OCI-M2 (cell line): Measurements from ENCODE around the gene KRTAP5-4.
"Not testable (repeated sequence)": the region's sequence is repeated elsewhere in the genome, so short reads cannot be mapped to it uniquely, and the experiment has no call there.

Experiments
- DNase-seq: peaks from one replicate; lab custom pipeline; 2025; ENCODE audit not compliant: unreplicated experiment; lab: John Stamatoyannopoulos, UW

KRTAP5-4 gene

GRCh38 chr11:1604181-1604580, 17.8 kb downstream of the KRTAP5-4 start:
- DNase-seq = no peak

DNA sequence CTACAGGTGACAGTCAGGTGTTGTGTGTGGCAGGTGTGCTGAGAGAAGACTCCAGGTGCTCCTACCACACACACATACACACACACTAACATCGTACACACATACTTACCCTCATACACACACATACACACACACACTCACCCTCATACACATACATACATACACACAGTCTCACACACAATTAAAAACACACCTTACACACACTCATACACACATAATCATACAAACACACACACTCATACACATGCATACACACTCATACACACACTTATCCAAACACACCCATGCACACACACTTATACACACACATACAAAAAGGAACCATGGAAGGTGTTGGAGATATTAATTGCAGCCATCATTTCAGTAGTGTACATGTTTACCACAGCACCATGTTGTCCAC, 18.3 kb downstream of the KRTAP5-4 start:
- DNase-seq = no peak

- not testable (repeated sequence) for DNase-seq
Measured at GRCh38 chr11:1601663-1602062, 20.3 kb downstream of the KRTAP5-4 start.

DNA sequence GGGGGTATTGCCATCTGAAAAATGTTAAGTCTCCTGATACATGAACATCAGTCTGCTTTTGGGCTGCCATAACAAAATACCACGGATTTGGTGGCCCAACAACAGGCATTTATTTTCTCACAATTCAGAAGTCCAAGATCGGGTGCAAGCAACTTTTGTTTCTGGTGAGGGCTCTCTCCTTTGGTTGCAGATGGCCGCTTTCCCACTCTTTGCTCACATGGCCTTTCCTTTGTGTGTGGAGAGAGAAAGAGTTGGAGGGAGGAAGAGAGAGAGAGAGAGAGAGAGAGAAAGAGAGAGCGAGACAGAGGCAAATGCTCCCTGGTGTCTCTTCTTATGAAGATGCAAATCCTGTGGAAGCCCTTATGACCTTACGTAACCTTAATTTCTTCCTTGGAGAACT, 21.3 kb downstream of the KRTAP5-4 start:
- no peak for DNase-seq

DNA sequence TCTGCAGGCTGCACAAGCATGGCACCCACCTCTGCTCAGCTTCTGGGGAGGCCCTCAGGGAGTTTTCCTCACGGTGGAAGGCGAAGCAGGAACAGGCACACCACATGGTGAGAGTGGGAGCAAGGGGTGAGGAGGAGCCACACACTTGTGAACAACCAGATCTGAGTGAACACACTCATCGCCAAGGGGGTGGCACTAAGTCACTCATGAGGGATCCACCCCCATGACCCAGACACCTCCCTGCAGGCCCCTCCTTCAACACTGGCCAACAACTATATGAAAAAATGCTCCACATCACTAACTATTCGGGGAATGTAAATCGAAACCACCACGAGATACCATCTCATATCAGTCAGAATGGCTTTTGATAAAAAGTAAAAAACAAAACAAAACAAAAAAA, 23.1 kb downstream of the KRTAP5-4 start:
- no peak for DNase-seq

GRCh38 chr11:1598406-1598805, 23.5 kb downstream of the KRTAP5-4 start:
- not testable (repeated sequence) for DNase-seq

- no peak for DNase-seq
Measured at GRCh38 chr11:1597994-1598380, 24.0 kb downstream of the KRTAP5-4 start, which contains the start of gene KRTAP5-2. KRTAP5-2 (minus strand) TSS chr11:1598294; CDS start chr11:1598250, 44 bp downstream.

- DNase-seq = no peak
Measured at GRCh38 chr11:1597331-1597993, 24.5 kb downstream of the KRTAP5-4 start.

DNA sequence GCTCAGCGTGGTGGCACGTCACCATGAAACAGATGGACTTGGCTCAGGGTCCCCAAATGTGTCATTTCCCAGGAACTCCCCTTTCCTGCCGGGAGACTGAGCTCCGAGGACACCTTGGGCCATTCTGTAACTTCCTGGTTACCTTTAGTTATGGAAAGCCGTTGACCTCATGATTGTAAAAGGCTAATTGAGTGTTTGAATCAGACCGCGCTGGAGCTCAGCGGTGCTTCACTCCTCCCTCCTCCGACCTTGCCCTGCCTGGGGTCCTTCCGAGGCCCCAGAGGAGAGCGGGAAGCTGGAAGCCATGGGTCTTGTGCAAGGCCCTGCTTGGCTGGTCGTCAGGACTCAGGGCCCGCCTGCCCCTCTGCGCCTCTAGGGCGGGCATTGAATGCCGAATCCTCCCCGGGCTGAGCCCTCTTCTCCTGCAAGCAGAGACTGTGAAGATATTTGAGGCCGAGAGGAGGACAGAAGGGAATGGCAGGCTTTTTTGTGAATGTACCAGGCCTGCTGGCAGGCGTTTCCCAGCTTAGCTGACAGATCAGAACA, 25.3 kb downstream of the KRTAP5-4 start:
- not testable (repeated sequence) for DNase-seq

DNA sequence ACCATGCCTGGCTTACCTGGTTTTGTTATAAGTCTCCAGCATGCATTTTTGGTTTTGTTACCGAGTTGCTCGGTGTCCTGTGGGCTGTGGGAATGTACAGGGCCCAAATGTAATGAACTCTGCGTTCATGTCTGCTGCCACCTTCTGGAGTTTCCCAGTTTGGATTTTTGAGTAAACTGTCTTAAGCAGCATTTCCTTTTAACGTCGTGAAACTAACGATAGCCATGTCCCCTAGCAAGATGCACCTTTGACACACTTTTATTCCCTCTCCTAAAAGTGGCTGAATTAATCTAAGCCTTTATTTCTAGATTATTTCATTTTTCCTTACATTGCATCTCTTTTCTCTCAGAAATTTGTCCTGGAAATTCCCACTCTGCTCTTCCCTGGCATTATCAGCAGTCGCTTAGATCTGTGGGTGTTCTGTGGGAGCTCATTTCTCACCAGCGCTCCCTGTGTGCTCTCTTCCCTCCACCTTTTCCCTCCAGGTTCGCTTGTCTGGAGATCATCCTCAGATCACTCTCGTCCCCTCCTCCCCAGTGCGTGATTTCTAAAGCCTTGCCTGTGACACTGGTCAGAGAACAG, 25.9 kb downstream of the KRTAP5-4 start:
- DNase-seq = not testable (repeated sequence)

GRCh38 chr11:1592628-1593027, 29.3 kb downstream of the KRTAP5-4 start:
- DNase-seq = no peak

DNA sequence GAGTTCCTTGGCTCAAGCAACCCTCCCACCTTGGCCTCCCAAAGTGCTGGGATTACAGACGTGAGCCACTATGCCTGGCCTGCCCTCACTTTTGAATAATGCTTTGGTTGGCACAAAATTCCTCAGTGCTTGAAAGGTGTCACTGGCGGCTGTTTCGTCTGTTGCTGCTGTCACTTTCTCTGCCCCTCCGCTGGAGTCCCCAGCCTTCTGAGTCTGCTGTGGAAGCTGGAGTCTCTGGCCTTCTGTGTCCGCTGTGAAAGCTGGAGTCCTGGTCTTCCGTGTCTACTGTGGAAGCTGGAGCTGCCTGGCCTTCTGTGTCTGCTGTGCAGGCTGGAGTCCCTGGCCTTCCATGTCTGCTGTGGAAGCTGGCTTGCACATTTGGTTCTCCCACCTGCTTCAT, 31.9 kb downstream of the KRTAP5-4 start:
- no peak for DNase-seq

DNA sequence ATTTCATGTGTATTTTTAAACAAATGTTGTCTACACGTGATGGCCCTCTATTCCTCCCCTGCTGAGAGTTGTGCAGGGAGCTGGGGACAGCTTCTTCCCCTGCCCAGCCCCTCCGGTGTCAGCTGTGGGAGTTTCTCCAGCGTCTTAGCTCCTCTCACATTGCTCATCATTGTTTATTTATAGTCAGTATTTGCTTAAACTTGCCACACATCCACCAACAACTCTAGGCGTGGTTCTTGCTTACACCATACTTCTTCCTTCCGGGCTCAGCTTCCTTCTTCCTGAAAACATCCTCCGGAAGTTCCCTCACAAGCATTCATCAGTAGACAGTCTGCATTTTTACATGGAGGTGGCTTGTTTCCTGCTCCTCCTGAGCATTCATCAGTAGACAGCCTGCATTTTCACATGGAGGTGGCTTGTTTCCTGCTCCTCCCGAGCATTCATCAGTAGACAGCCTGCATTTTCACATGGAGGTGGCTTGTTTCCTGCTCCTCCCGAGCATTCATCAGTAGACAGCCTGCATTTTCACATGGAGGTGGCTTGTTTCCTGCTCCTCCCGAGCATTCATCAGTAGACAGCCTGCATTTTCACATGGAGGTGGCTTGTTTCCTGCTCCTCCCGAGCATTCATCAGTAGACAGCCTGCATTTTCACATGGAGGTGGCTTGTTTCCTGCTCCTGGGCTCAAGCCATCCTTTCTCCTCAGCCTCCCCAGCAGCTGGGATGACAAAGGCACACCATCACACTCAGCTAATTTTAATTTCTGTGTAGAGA, 32.6 kb downstream of the KRTAP5-4 start:
- DNase-seq = not testable (repeated sequence)

DNA sequence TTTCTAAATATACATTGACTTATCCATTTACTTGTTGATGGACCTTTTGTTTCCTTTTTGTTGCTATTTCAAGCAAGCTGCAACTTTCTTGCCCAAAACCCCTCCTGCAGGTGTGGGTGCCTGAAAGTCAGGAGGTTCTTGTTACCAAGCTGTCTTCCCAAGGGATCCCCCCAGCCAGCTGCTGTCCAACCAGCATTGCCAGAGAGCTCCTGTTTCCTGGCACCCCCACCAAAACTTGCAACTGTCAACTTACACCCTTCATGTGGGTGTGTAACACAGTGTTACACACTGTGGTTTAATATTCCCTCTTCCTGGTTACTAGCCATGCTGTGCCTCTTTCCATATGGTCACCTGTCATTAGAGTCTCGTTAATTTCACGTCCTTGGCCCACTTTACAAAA, 35.2 kb downstream of the KRTAP5-4 start:
- DNase-seq = no peak

DNA sequence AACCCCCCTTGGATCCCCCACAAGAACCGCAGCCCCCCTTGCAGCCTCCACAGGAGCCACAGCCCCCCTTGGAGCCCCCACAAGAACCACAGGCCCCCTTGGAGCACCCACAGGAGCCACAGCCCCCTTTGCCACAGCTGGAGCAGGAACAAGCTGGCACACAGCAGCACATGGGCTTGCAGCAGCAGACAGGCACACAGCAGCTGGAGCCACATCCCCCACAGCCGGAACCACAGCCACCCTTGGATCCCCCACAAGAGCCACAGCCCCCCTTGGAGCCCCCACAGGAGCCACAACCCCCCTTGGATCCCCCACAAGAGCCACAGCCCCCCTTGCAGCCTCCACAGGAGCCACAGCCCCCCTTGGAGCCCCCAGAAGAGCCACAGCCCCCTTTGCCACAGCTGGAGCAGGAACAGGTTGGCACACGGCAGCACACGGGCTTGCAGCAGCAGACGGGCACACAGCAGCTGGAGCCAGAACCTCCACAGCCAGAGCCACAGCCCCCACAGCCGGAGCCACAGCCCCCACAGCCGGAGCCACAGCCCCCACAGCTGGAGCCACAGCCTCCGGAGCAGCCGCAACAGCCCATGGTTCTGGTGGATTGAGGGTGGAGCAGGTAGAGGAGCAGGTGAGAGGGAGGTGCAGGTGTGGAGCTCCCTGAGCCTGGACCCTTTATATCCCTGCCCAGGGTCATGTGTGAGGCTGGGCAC, 37.1 kb downstream of the KRTAP5-4 start, which contains the start of gene KRTAP5-1:
Gene KRTAP5-1 (minus strand): TSS at position 623 of the 710 bp plus-strand sequence. CDS start 34 bp downstream, at position 589.
- DNase-seq = not testable (repeated sequence)

DNA sequence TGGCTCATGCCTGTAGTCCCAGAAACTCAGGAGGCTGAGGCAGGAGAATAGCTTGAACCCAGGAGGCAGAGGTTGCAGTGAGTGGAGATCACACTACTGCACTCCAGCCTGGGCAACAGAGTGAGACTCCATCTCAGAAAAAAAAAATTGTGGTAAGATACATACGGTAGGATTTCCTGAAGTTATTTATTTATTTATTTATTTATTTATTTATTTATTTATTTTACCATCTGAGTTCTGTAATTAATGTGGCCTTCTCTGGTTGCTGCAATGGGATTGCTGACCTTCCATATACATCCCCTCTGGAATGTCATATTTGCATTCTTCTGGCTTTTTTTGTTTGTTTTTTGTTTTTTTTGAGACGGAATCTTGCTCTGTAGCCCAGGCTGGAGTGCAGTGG, 39.0 kb downstream of the KRTAP5-4 start:
- not testable (repeated sequence) for DNase-seq

DNA sequence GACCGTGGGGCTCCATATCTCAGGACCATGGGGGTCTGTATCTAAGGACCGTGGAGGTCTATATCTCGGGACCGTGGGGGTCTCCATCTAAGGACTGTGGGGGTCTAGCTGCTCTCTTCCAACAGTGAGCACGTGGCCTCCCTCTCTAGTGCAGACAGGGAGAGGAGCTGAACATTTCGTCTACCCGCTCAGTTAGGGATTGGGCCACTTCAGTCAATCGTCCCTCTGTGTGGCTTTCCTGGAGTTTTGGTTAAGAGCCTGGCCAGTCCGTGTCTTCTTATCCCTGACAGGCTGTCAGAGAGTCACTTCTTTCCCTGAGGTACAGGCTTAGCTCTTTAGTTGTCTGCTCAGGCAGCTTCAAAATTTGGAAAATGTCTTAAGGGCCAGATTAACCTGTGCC, 40.0 kb downstream of the KRTAP5-4 start:
- DNase-seq = no peak

GRCh38 chr11:1576825-1577224, 45.1 kb downstream of the KRTAP5-4 start:
- no peak for DNase-seq

DNA sequence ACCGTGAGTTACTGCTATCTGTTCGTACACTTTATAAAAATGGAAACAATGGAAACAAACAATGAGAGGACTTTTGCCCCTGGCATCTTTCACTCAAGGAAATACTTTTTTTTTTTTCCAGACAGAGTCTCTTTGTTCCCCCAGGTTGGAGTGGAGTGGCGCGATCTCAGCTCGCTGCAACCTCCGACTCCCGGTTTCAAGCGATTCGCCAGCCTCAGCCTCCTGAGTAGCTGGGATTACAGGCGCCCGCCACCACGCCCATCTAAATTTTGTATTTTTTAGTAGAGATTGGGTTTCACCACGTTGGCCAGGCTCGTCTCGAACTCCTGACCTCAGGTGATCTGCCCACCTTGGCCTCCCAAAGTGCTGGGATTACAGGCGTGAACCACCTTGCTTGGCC, 46.2 kb downstream of the KRTAP5-4 start:
- not testable (repeated sequence) for DNase-seq

DNA sequence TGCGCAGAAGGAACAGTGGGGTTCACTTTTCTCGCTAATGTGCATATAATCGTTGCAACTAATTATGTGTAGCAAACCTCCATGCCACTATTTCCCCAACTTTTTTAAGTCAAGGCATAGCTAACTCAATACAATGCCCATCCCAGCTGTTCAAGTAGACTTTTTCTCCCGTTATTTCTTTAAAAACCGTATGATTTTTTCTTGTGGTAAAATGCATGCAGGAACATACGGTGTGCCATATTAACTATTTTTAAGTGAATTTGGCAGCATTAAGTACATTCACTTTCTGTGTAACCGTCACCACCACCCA, 47.0 kb downstream of the KRTAP5-4 start:
- no peak for DNase-seq

DNA sequence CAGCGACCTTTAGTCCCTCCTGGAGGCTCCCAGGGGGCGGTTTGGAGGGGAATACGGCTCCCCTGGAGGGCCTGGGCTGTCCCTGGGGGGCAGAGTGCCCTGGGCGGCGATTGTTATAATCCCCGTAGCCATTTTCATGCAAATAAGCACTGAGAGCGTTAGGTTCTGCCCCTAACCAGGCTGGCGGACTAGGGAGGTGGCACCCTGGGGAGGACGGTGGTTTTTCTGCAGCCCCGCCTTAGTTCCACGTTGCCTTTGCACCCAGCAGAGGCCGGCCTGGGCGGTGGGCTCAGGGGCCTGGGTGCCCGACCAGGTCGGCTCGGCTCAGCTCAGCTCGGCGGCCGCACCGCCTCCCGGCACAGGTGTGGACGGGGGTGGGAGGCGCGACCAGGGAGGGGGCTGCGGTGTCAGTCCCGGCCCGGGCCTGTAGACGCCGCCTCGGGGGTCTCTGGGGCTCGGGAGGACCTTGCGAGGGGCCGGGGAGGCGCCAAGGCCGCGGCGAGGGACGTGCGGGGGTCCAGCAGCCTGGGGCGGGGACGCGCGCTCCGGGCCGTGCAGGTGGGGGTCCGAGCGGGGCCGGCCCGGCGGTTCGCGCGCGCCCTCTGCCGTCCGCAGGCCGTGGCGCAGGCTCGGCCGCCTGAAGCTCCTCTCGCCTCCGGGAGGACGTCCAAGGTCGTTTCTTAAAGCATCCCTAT, 47.6 kb downstream of the KRTAP5-4 start:
- DNase-seq = no peak
